CD4-positive, alpha-beta T cell (primary cell): ENCODE measurements around the gene ATP10A. TPM values are rescaled to one million over a fixed set of nuclear protein-coding genes. Genes with fewer than 3 reads are reported as not detected.

Experiments used
- ATAC-seq: fragments of 200-7000 bp; cut with Tn5 transposase; one replicate; pipeline ENCODE4 v1.10.0; 2022; ENCODE audit warnings: mild to moderate bottlenecking; ENCODE audit not compliant: poor library complexity
- CTCF ChIA-PET: fragments of 350-600 bp; sonication (Branson Sonifier 250); formaldehyde crosslinking; loops from one replicate; lab custom pipeline; 2021; ENCODE audit warnings: antibody characterized with exemption, inconsistent platforms; lab: Charles Lee
- POLR2A ChIA-PET: fragments of 350-600 bp; sonication (Branson Sonifier 250); formaldehyde crosslinking; loops from one replicate; lab custom pipeline; 2021; ENCODE audit warnings: antibody characterized with exemption, inconsistent platforms; lab: Charles Lee
- DNase-seq, 14 experiments: peaks; one replicate each; pipeline ENCODE4 v3.0.0-alpha.2; 2013 to 2020; ENCODE audit warnings: mixed read lengths in 2 of 14
- H3K27ac ChIP-seq, 2 donors: one replicate each; pipeline versions ENCODE4 v1.5.1 to v1.7.0; 2013; ENCODE audit warnings: low read length in 2 of 2, low read depth in 1 of 2, mild to moderate bottlenecking in 1 of 2
- H3K27me3 ChIP-seq, 2 experiments: 1 replicate in 1 of 2; 2 replicates in 1 of 2; pipeline versions ENCODE4 v1.6.1 to v1.7.0; 2013; ENCODE audit warnings: low read length in 2 of 2, control low read depth in 1 of 2, mild to moderate bottlenecking in 1 of 2, moderate library complexity in 1 of 2; ENCODE audit not compliant: insufficient read depth in 2 of 2, control insufficient read depth in 1 of 2
- H3K36me3 ChIP-seq: one replicate; pipeline ENCODE4 v1.6.1; 2013; ENCODE audit warnings: low read length, control low read depth; ENCODE audit not compliant: insufficient read depth
- H3K4me1 ChIP-seq: one replicate; pipeline ENCODE4 v1.6.1; 2013; ENCODE audit warnings: low read length, control low read depth; ENCODE audit not compliant: insufficient read depth
- H3K4me3 ChIP-seq: one replicate; pipeline ENCODE4 v1.5.1; 2013; ENCODE audit warnings: mild to moderate bottlenecking, low read length, moderate library complexity
- H3K9me3 ChIP-seq, 2 experiments: 1 replicate in 1 of 2; 2 replicates in 1 of 2; pipeline versions ENCODE4 v1.6.1 to v1.7.0; 2013; ENCODE audit warnings: low read length in 2 of 2, mild to moderate bottlenecking in 2 of 2, control low read depth in 1 of 2, moderate library complexity in 1 of 2; ENCODE audit not compliant: control insufficient read depth in 1 of 2, insufficient read depth in 1 of 2
- H3K27ac Mint-ChIP-seq: one replicate; pipeline ENCODE4 v1.8.0; 2020; ENCODE audit warnings: mixed read lengths
- H3K27me3 Mint-ChIP-seq: one replicate; pipeline ENCODE4 v1.8.0; 2021; ENCODE audit warnings: mixed read lengths
- H3K36me3 Mint-ChIP-seq: one replicate; pipeline ENCODE4 v1.8.0; 2021; ENCODE audit warnings: low read depth, mixed read lengths
- H3K4me1 Mint-ChIP-seq: one replicate; pipeline ENCODE4 v1.8.0; 2021; ENCODE audit warnings: low read depth, mixed read lengths
- H3K4me3 Mint-ChIP-seq: one replicate; pipeline ENCODE4 v1.8.0; 2020; ENCODE audit warnings: mild to moderate bottlenecking, mixed read lengths
- H3K9me3 Mint-ChIP-seq: one replicate; pipeline ENCODE4 v1.8.0; 2020; ENCODE audit warnings: mixed read lengths
- CTCF ChIP-seq: fragments of 200-600 bp; IDR thresholded peaks from one replicate; pipeline ENCODE4 v1.8.0; 2022; ENCODE audit warnings: antibody characterized with exemption, mild to moderate bottlenecking
- intact Hi-C, 2 experiments: fragments of 100-400 bp; cut with DNase I in 1 of 2; cut with micrococcal nuclease in 1 of 2; formaldehyde crosslinking; loops; one replicate each; pipeline versions ENCODE4 v1.15.1 to v1.9.0; 2023 to 2025; cut with DNase I, micrococcal nuclease
- total RNA-seq, 174 experiments: library from RNA in 2 of 174; stranded (reverse) in 2 of 174; gene quantifications; one replicate each; pipeline ENCODE4 v1.2.3 and lab custom pipeline; 2021 to 2026

Gene ATP10A
- total RNA-seq, 2 experiments from 2014 or later: 30.0 to 30.4 TPM

- TF ChIP-seq CTCF: no peak
- intact Hi-C loops: no loop called here
- H3K9me3 ChIP-seq: no peaks in the 10 kb centered on the region
- POLR2A ChIA-PET: no interaction called here
- Mint-ChIP-seq H3K9me3 (no peaks in the 10 kb centered on the region), H3K4me3 (no peak overlapping the region), H3K4me1 (no peaks in the 10 kb centered on the region), H3K27me3 (peaks cover 17% of the 10 kb centered on the region), H3K27ac (no peak overlapping the region), H3K36me3 (no peaks in the 10 kb centered on the region)
- H3K4me1 ChIP-seq: no peaks in the 10 kb centered on the region
- no peak overlapping the region for H3K27ac ChIP-seq
- H3K36me3 ChIP-seq: no peaks in the 10 kb centered on the region
- ATAC-seq: no peak
- CTCF ChIA-PET: no interaction called here
- H3K4me3 ChIP-seq: no peak overlapping the region
- peaks cover 0 to 5% of the 10 kb centered on the region in 2 experiments for H3K27me3 ChIP-seq
- DNase-seq: no peak
Observed at GRCh38 chr15:25649390-25649789, 213.7 kb downstream of the ATP10A start.

- POLR2A ChIA-PET: no interaction called here
Observed at GRCh38 chr15:25643120-25643519, 220.0 kb downstream of the ATP10A start.

GRCh38 chr15:25641762-25642161 lies 221.4 kb downstream of the ATP10A start:
- no peak for TF ChIP-seq CTCF
- Mint-ChIP-seq H3K27me3 (peaks cover 41% of the 10 kb centered on the region), H3K9me3 (no peaks in the 10 kb centered on the region), H3K27ac (no peak overlapping the region), H3K36me3 (no peaks in the 10 kb centered on the region), H3K4me3 (no peak overlapping the region), H3K4me1 (no peaks in the 10 kb centered on the region)
- Histone ChIP-seq H3K9me3 (no peaks in the 10 kb centered on the region), H3K36me3 (no peaks in the 10 kb centered on the region), H3K4me3 (no peak overlapping the region), H3K4me1 (no peaks in the 10 kb centered on the region), H3K27me3 (peaks cover 4 to 6% of the 10 kb centered on the region in 2 experiments), H3K27ac (no peak overlapping the region)
- intact Hi-C loops: no loop called here
- DNase-seq (no peak), ATAC-seq (no peak)
- POLR2A ChIA-PET: no interaction called here
- CTCF ChIA-PET: no interaction called here

More at GRCh38 chr15:25643120-25643519, 220.0 kb downstream of the ATP10A start:
- DNase-seq (no peak), ATAC-seq (no peak)
- Histone ChIP-seq H3K4me1 (no peaks in the 10 kb centered on the region), H3K9me3 (no peaks in the 10 kb centered on the region), H3K27me3 (peaks cover 4 to 6% of the 10 kb centered on the region in 2 experiments), H3K27ac (no peak overlapping the region), H3K36me3 (no peaks in the 10 kb centered on the region), H3K4me3 (no peak overlapping the region)
- no peaks in the 10 kb centered on the region for H3K9me3 Mint-ChIP-seq
- no peak overlapping the region for H3K4me3 Mint-ChIP-seq
- peaks cover 41% of the 10 kb centered on the region for H3K27me3 Mint-ChIP-seq
- intact Hi-C loops: no loop called here
- H3K4me1 Mint-ChIP-seq: no peaks in the 10 kb centered on the region
- CTCF ChIA-PET: no interaction called here
- TF ChIP-seq CTCF: no peak
- H3K27ac Mint-ChIP-seq: no peak overlapping the region
- H3K36me3 Mint-ChIP-seq: no peaks in the 10 kb centered on the region
